ENCODE data around the gene ZFTA.
"Not testable (repeated sequence)": the region's sequence is repeated elsewhere in the genome, so short reads cannot be mapped to it uniquely, and the experiment has no call there.

Gene ZFTA

GRCh38 chr11:63768237-63769041 lies at the start of gene ZFTA:
ZFTA (minus strand) TSS chr11:63768775; CDS start chr11:63768622, 153 bp downstream.
- no peak for DNase-seq (ENCODE audit: low read depth)

GRCh38 chr11:63817758-63818498 lies 49.4 kb upstream of the ZFTA start:
- DNase-seq (ENCODE audit: low read depth) = no peak

- DNase-seq (ENCODE audit: low read depth) = no peak
Observed at GRCh38 chr11:63816732-63817131, 48.2 kb upstream of the ZFTA start.

- no peak for DNase-seq (ENCODE audit: low read depth)
Observed at GRCh38 chr11:63816166-63816565, 47.6 kb upstream of the ZFTA start.

GRCh38 chr11:63814383-63814736 lies 45.8 kb upstream of the ZFTA start:
- no peak for DNase-seq (ENCODE audit: low read depth)

- DNase-seq (ENCODE audit: low read depth) = no peak
Observed at GRCh38 chr11:63813563-63814382, 45.2 kb upstream of the ZFTA start.

GRCh38 chr11:63813035-63813562 lies 44.5 kb upstream of the ZFTA start, which contains the start of gene SPINDOC:
SPINDOC (plus strand) TSS chr11:63813456; CDS start chr11:63813687, 231 bp downstream.
- DNase-seq (ENCODE audit: low read depth) = peak; percentile 43

- no peak for DNase-seq (ENCODE audit: low read depth)
Observed at GRCh38 chr11:63811522-63811921, 42.9 kb upstream of the ZFTA start.

- not testable (repeated sequence) for DNase-seq (ENCODE audit: low read depth)
Observed at GRCh38 chr11:63810383-63810782, 41.8 kb upstream of the ZFTA start.

GRCh38 chr11:63805844-63806415 lies 37.4 kb upstream of the ZFTA start:
- DNase-seq (ENCODE audit: low read depth) = no peak

- DNase-seq (ENCODE audit: low read depth) = no peak
Observed at GRCh38 chr11:63804259-63804658, 35.7 kb upstream of the ZFTA start.

GRCh38 chr11:63802637-63803414 lies 34.3 kb upstream of the ZFTA start:
- no peak for DNase-seq (ENCODE audit: low read depth)

GRCh38 chr11:63800921-63801320 lies 32.3 kb upstream of the ZFTA start:
- no peak for DNase-seq (ENCODE audit: low read depth)

- DNase-seq (ENCODE audit: low read depth) = no peak
Observed at GRCh38 chr11:63795066-63795465, 26.5 kb upstream of the ZFTA start.

- no peak for DNase-seq (ENCODE audit: low read depth)
Observed at GRCh38 chr11:63793161-63793560, 24.6 kb upstream of the ZFTA start.

- DNase-seq (ENCODE audit: low read depth) = no peak
Observed at GRCh38 chr11:63791495-63792167, 23.1 kb upstream of the ZFTA start.

GRCh38 chr11:63785823-63786222 lies 17.2 kb upstream of the ZFTA start:
- no peak for DNase-seq (ENCODE audit: low read depth)

GRCh38 chr11:63783925-63784592 lies 15.5 kb upstream of the ZFTA start:
- DNase-seq (ENCODE audit: low read depth) = no peak

- no peak for DNase-seq (ENCODE audit: low read depth)
Observed at GRCh38 chr11:63782749-63783148, 14.2 kb upstream of the ZFTA start.

GRCh38 chr11:63779039-63779438 lies 10.5 kb upstream of the ZFTA start:
- no peak for DNase-seq (ENCODE audit: low read depth)
